Fibroblast of upper back skin (primary cell): Measurements from ENCODE around the gene KPNA6.

Experiments used
- DNase-seq: peaks from one replicate; pipeline ENCODE4 v3.0.0-alpha.2; 2013

The KPNA6 gene

DNA sequence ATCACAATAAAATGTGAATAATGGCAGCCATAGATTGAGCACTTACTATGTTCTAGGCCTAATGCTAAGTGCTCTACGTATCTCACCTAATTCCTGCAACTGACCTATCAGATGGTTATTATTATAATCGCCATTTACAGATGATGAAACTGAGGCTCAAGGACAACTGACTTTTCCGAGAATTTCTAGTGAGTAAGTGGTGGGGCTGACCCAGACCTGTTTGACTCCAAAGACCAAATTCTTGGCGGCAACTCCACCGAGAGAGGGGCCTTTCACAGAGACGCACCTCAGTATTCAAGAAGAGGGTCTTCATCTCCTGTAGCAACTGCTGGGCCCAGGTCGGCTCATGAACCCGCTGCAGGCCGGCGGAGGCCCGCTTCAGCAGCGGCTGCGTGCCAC lies 113.7 kb downstream of the KPNA6 start:
- no peak for DNase-seq

DNA sequence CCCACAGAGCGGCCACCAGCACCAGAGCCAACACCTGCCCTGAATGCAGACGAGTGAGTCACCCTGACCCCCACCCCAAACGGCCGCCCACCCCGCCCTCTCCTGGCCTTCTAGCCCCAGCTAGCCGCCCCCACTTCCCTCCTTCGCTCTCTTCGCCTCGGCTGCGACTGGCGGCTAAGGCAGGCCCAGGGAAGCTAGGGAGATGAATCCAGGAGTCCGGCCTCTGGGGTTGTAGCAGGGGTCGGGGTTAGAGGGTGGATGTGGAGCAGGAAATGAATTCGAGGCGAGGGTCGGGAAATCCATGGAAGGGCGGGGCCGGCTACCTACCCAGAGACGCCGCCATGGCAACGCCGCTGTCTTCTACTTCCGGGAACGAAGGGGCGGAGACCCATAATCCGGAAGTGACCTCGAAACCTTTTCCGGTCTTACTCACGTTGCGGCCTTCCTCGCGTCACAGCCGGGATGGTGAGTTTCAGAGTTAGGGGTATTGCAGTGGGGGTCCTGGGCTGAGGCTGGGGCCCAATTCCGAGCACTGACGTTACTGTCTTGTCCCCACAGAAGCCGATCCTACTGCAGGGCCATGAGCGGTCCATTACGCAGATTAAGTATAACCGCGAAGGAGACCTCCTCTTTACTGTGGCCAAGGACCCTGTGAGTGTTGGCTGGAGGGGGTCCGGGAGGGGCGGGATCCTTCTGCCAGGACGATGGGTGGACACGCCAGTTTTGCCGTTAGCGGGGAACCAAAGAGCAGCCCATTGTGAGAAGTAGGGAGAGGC lies 114.3 kb downstream of the KPNA6 start, which contains the start of the genes EIF3I and TMEM234:
TSS of gene EIF3I (plus strand) at position 428 of the 776 bp plus-strand sequence. CDS start at position 463, 35 bp downstream.
TSS of gene TMEM234 (minus strand) at position 374 of the 776 bp plus-strand sequence. CDS start at position 343, 31 bp downstream.
- peak; percentile 90 for DNase-seq

DNA sequence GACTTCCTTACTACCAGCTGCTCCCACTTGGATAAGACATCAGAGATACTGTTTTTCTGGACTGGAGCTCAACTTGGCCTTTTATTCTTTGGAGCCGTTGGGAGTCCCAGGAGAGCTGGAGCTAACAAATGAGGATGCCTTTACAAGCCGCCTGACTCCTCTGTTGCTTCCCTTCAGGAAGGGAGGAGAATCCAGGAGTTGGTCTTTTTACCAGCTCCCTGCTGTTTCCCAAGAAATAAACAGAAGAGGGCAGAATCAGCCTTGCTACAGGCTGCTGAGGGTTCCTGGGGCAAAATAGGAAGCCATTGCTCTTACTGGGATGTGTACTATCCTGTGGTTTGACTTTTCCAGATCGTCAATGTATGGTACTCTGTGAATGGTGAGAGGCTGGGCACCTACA lies 115.8 kb downstream of the KPNA6 start:
- DNase-seq, result no peak

DNA sequence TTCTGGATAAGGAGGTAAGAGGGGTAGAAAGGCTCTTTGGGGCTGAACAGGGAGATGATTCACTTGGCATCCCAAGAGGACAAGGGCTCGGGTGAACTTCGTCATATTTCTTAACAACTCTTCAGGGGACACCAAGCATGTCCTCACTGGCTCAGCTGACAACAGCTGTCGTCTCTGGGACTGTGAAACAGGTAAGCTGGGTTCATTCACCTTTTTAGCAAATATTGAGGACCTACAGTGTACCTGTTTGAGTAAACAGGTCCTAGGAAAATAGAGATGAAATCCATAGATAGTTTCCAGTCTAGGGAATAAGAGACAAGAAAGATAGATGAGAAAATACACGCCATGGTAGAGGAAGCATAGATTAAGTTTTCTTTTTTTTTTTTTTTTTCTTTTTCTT lies 116.4 kb downstream of the KPNA6 start:
- DNase-seq, result no peak
